Endothelial cell of umbilical vein (primary cell): ENCODE data around the gene FRMD4A. TPM values are rescaled to one million over a fixed set of nuclear protein-coding genes. Genes with fewer than 3 reads are reported as not detected.

Source experiments
- BruUV-seq: library from RNA; stranded (reverse); fragments of 400-500 nt; replicated peaks from 2 replicates; lab custom pipeline; 2021; lab: Mats Ljungman, UMichigan
- CTCF ChIA-PET: fragments of 300-600, 350-600 bp; sonication (Branson Sonifier 250); formaldehyde crosslinking; loops from one replicate; lab custom pipeline; 2021; ENCODE audit warnings: antibody characterized with exemption, inconsistent platforms; lab: Charles Lee
- POLR2A ChIA-PET: fragments of 300-600, 350-600 bp; sonication (Branson Sonifier 250); formaldehyde crosslinking; loops from one replicate; lab custom pipeline; 2021; ENCODE audit warnings: antibody characterized with exemption, inconsistent platforms; lab: Charles Lee
- DNase-seq: peaks from one replicate; pipeline ENCODE4 v3.0.0-alpha.2; 2011; ENCODE audit warnings: low read depth, low spot score
- FAIRE-seq: peaks from 2 replicates; lab custom pipeline; 2011; peaks lifted over from hg19 to GRCh38; lab: Jason Lieb, UNC
- H2AFZ ChIP-seq: 2 replicates; pipeline ENCODE4 v1.6.0; 2012; ENCODE audit warnings: low read depth, low read length, control low read depth, inconsistent platforms
- H3K27ac ChIP-seq: 2 replicates; pipeline ENCODE4 v1.5.1; 2011; ENCODE audit warnings: low read depth, mild to moderate bottlenecking, control low read depth, low read length, moderate library complexity; ENCODE audit not compliant: insufficient read depth
- H3K27me3 ChIP-seq, 2 experiments: 2 replicates each; pipeline versions ENCODE4 v1.6.0 to v1.6.1; 2011; ENCODE audit warnings: low read length in 2 of 2, mixed read lengths in 1 of 2; ENCODE audit not compliant: control insufficient read depth in 2 of 2, insufficient read depth in 2 of 2
- H3K36me3 ChIP-seq, 2 experiments: 2 replicates in 1 of 2; 3 replicates in 1 of 2; pipeline ENCODE4 v1.5.1; 2011; ENCODE audit warnings: low read length in 2 of 2, mild to moderate bottlenecking in 1 of 2, moderate library complexity in 1 of 2; ENCODE audit not compliant: control insufficient read depth in 2 of 2, insufficient read depth in 2 of 2; ENCODE audit errors: extremely low read depth in 1 of 2
- H3K4me1 ChIP-seq: 3 replicates; pipeline ENCODE4 v1.5.1; 2011; ENCODE audit warnings: mild to moderate bottlenecking, low read length; ENCODE audit not compliant: control insufficient read depth, insufficient read depth; ENCODE audit errors: extremely low read depth
- H3K4me2 ChIP-seq: 2 replicates; pipeline ENCODE4 v1.6.1; 2011; ENCODE audit warnings: low read length, control low read depth, mixed read lengths; ENCODE audit not compliant: insufficient read depth
- H3K4me3 ChIP-seq, 3 experiments: fragments of 200-600 bp in 1 of 3; sonication (generic), shearing (Covaris generic) in 1 of 3; replicated peaks in 1 of 3; 2 replicates each; pipeline ENCODE4 v1.5.1; 2011 to 2016; ENCODE audit warnings: control low read depth in 3 of 3, low read length in 3 of 3, mild to moderate bottlenecking in 2 of 3, inconsistent platforms in 1 of 3, low read depth in 1 of 3, moderate library complexity in 1 of 3; ENCODE audit not compliant: insufficient read depth in 1 of 3
- H3K79me2 ChIP-seq: 2 replicates; pipeline ENCODE4 v1.6.0; 2012; ENCODE audit warnings: low read length, inconsistent platforms; ENCODE audit not compliant: control insufficient read depth, insufficient read depth
- H3K9ac ChIP-seq: replicated peaks from 2 replicates; pipeline ENCODE3; 2011; ENCODE audit warnings: low read length, control low read depth; ENCODE audit not compliant: insufficient read depth; ENCODE audit errors: extremely low read depth
- H3K9me1 ChIP-seq: replicated peaks from 3 replicates; pipeline ENCODE4 v1.6.0; 2011; ENCODE audit warnings: mild to moderate bottlenecking, low read length; ENCODE audit not compliant: control insufficient read depth, insufficient read depth; ENCODE audit errors: extremely low read depth
- H3K9me3 ChIP-seq: replicated peaks from 2 replicates; pipeline ENCODE4 v1.5.1; 2012; ENCODE audit warnings: low read length, inconsistent platforms; ENCODE audit not compliant: control insufficient read depth, insufficient read depth
- H4K20me1 ChIP-seq: replicated peaks from 2 replicates; pipeline ENCODE3; 2011; ENCODE audit warnings: mild to moderate bottlenecking, low read length; ENCODE audit not compliant: control insufficient read depth, insufficient read depth; ENCODE audit errors: extremely low read depth
- CTCF ChIP-seq, 2 donors: IDR thresholded peaks; 1 replicate in 1 of 2; 2 replicates in 1 of 2; pipeline ENCODE4 v1.5.1; 2011; ENCODE audit warnings: low read length in 2 of 2, mild to moderate bottlenecking in 2 of 2, moderate library complexity in 2 of 2, control low read depth in 1 of 2, inconsistent platforms in 1 of 2, low read depth in 1 of 2; ENCODE audit not compliant: insufficient read depth in 1 of 2; ENCODE audit errors: extremely low read depth in 1 of 2
- EZH2 ChIP-seq: IDR thresholded peaks from 2 replicates; pipeline ENCODE4 v1.6.1; 2012; ENCODE audit warnings: borderline replicate concordance, low read depth, mild to moderate bottlenecking, moderate library complexity, low read length, inconsistent platforms; ENCODE audit not compliant: severe bottlenecking
- FOS ChIP-seq: IDR thresholded peaks from 2 replicates; pipeline ENCODE4 v1.6.1; 2011; ENCODE audit warnings: mild to moderate bottlenecking, low read length, moderate library complexity, borderline replicate concordance; ENCODE audit not compliant: insufficient read depth
- GATA2 ChIP-seq: IDR thresholded peaks from 2 replicates; pipeline ENCODE4 v1.7.0; 2011; ENCODE audit warnings: low read depth, mild to moderate bottlenecking, moderate library complexity, mixed read lengths, low read length; ENCODE audit not compliant: insufficient read length, insufficient read depth
- JUN ChIP-seq: IDR thresholded peaks from 2 replicates; pipeline ENCODE4 v1.6.1; 2011; ENCODE audit warnings: borderline replicate concordance, low read depth; ENCODE audit not compliant: insufficient read length, insufficient read depth
- MAX ChIP-seq: IDR thresholded peaks from 2 replicates; pipeline ENCODE4 v1.6.1; 2011; ENCODE audit not compliant: insufficient read depth, insufficient read length
- MYC ChIP-seq: IDR thresholded peaks from one replicate; pipeline ENCODE4 v1.6.1; 2011; ENCODE audit warnings: mild to moderate bottlenecking, low read depth, low read length
- POLR2A ChIP-seq: IDR thresholded peaks from 2 replicates; pipeline ENCODE4 v1.6.1; 2012; ENCODE audit warnings: low read depth, mild to moderate bottlenecking, control low read depth, low read length
- POLR2AphosphoS5 ChIP-seq: IDR thresholded peaks from 2 replicates; pipeline ENCODE4 v1.6.1; 2012; ENCODE audit warnings: low read depth, mild to moderate bottlenecking, control low read depth, low read length, moderate library complexity; ENCODE audit not compliant: insufficient read depth
- dilution Hi-C: fragments of 300-500 bp; cut with MboI; formaldehyde crosslinking; loops from one replicate; pipeline ENCODE4 v1.15.0; 2019; ENCODE audit warnings: low sequenced_read_pairs; ENCODE audit not compliant: extremely low pct_ligation_motif_present
- intact Hi-C: fragments of 100-400 bp; cut with micrococcal nuclease; formaldehyde crosslinking; loops from one replicate; pipeline ENCODE4 v1.10.0; 2022
- polyA plus RNA-seq, 4 experiments: library from polyadenylated mRNA; depleted of rRNA in 3 of 4; stranded (reverse) in 3 of 4; unstranded in 1 of 4; fragments of >200 nt; gene quantifications; 2 replicates each; pipeline versions ENCODE4 v1.2.1 to v1.2.3, GENCODE V29; 2011 to 2012; ENCODE audit warnings: missing spikeins in 1 of 4
- total RNA-seq: library from RNA; stranded (reverse); gene quantifications from 2 replicates; pipeline ENCODE4 v1.2.3, GENCODE V29; 2021

The FRMD4A gene
- total and polyA plus RNA-seq, 2 donors (not counting 3 experiments of a cell fraction or from before 2014, with no cell fraction given) = 123 to 148 TPM

- FAIRE-seq (no peak), DNase-seq (no peak)
- intact Hi-C loops = no loop called here
- Histone ChIP-seq H4K20me1 (no peaks in the 10 kb centered on the region), H3K27ac (no peak overlapping the region), H3K27me3 (peaks cover 3 to 10% of the 10 kb centered on the region in 2 experiments), H3K9ac (no peak overlapping the region), H3K36me3 (no peaks in the 10 kb centered on the region), H3K4me3 (no peak overlapping the region), H3K9me1 (no peaks in the 10 kb centered on the region), H3K4me2 (no peak overlapping the region), H3K9me3 (no peaks in the 10 kb centered on the region), H3K4me1 (no peaks in the 10 kb centered on the region), H3K79me2 (no peaks in the 10 kb centered on the region), H2AFZ (no peak overlapping the region)
- ChIA-PET CTCF (no interaction called here), POLR2A (no interaction called here)
- BruUV-seq = no TSS peak
- TF ChIP-seq GATA2 = no peak
- no peak for TF ChIP-seq POLR2A
- TF ChIP-seq MYC = no peak
- no peak for TF ChIP-seq JUN
- no peak for TF ChIP-seq POLR2AphosphoS5
- no peak for TF ChIP-seq MAX
- TF ChIP-seq EZH2 = no peak
- TF ChIP-seq CTCF (IDR thresholded peaks at IDR 0.05; ENCODE audit: extremely low read depth in 1 of 2, insufficient read depth in 1 of 2, low read depth in 1 of 2, low read length in 2 of 2) = no peak
- TF ChIP-seq FOS = no peak
- dilution Hi-C loops = no loop called here
Measured at GRCh38 chr10:14129770-14130169, 201.0 kb downstream of the FRMD4A start.
